Measurements from ENCODE around the gene SLPI.

GRCh38 chr20:45268531-45268930 is 14.2 kb upstream of the SLPI start:
- TF ChIP-seq TCF12 (IDR thresholded peaks at IDR 0.05; ENCODE audit: low read depth, low read length) (no peak), EED (IDR thresholded peaks at IDR 0.05; ENCODE audit: low read depth) (no peak), MYC (IDR thresholded peaks at IDR 0.05; ENCODE audit: insufficient read depth, insufficient read length, insufficient replicate concordance, low read length, severe bottlenecking) (no peak), POLR2A (IDR thresholded peaks at IDR 0.05; ENCODE audit: low read depth, low read length) (no peak), EZH2 (IDR thresholded peaks at IDR 0.05; ENCODE audit: borderline replicate concordance, control insufficient read depth, low read depth, low read length) (no peak), RELA (IDR thresholded peaks at IDR 0.05; ENCODE audit: borderline replicate concordance, partially characterized antibody) (no peak), NRF1 (conservative IDR thresholded peaks at IDR 0.05; ENCODE audit: low read depth, low read length) (no peak)
